ENCODE results near the gene ACAA2.
"Not testable (repeated sequence)": the region's sequence is repeated elsewhere in the genome, so short reads cannot be mapped to it uniquely, and the experiment has no call there.

ACAA2 gene

DNA sequence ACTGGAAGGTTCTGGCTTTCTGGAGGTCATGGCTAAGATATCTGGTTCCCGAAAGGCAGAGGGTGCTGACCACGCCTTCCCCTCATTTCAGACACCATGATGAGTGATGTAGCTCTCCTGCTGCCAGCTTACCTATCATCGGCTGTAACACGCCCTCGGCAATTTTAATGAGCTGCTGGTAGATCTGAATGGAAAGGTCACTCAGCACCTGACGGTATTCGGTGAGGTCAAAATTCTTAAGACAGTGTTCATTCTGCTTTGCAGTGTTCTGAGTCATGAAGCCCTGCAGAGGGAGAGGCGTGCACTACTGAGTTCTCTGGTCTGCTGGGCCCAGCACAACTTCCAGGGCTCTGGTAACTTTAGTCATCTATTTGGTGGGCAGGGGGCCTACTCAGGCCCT is 25.7 kb upstream of the ACAA2 start:
- no peak for ATAC-seq
- TF ChIP-seq OSR1 (CRISPR knock-in tag; IDR thresholded peaks at IDR 0.05) (no peak), SNAI2 (CRISPR knock-in tag; IDR thresholded peaks at IDR 0.05) (no peak), GLIS3 (CRISPR knock-in tag; IDR thresholded peaks at IDR 0.05) (no peak), ESRRG (CRISPR knock-in tag; IDR thresholded peaks at IDR 0.05) (no peak)

DNA sequence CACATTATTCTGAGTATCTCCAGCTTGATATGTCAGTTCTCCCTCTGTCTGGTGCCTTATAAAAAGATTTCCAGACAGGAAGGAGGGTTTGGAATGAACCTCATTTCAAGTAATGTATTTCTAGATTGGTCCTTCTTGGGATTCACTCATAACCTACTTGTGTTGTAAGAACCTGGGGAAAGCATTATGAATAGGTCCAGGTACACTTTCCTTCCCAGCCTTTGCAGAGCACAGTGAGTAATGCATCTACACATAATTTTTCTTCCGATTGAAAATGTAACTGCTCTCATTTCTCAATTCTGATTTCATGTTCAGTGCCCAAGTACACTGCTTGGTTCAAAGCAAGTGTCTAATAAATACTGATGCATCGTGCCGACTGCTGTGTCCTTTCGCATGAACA is 25.0 kb upstream of the ACAA2 start:
- TF ChIP-seq, protein P1, sequence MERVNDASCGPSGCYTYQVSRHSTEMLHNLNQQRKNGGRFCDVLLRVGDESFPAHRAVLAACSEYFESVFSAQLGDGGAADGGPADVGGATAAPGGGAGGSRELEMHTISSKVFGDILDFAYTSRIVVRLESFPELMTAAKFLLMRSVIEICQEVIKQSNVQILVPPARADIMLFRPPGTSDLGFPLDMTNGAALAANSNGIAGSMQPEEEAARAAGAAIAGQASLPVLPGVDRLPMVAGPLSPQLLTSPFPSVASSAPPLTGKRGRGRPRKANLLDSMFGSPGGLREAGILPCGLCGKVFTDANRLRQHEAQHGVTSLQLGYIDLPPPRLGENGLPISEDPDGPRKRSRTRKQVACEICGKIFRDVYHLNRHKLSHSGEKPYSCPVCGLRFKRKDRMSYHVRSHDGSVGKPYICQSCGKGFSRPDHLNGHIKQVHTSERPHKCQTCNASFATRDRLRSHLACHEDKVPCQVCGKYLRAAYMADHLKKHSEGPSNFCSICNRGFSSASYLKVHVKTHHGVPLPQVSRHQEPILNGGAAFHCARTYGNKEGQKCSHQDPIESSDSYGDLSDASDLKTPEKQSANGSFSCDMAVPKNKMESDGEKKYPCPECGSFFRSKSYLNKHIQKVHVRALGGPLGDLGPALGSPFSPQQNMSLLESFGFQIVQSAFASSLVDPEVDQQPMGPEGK (CRISPR knock-in tag; IDR thresholded peaks at IDR 0.05; ENCODE audit: borderline replicate concordance) = no peak
- TF ChIP-seq PPARA (CRISPR knock-in tag; IDR thresholded peaks at IDR 0.05; ENCODE audit: borderline replicate concordance) (no peak), CSDC2 (CRISPR knock-in tag; IDR thresholded peaks at IDR 0.05) (no peak), BACH2 (CRISPR knock-in tag; IDR thresholded peaks at IDR 0.05; ENCODE audit: borderline replicate concordance) (no peak), RARB (CRISPR knock-in tag; IDR thresholded peaks at IDR 0.05) (no peak), ZC3H10 (CRISPR knock-in tag; IDR thresholded peaks at IDR 0.05) (no peak), ZNF8 (CRISPR knock-in tag; IDR thresholded peaks at IDR 0.05) (no peak), ZFP3 (CRISPR knock-in tag; IDR thresholded peaks at IDR 0.05) (no peak), ESRRG (CRISPR knock-in tag; IDR thresholded peaks at IDR 0.05) (no peak)
- TF ChIP-seq, protein P2, sequence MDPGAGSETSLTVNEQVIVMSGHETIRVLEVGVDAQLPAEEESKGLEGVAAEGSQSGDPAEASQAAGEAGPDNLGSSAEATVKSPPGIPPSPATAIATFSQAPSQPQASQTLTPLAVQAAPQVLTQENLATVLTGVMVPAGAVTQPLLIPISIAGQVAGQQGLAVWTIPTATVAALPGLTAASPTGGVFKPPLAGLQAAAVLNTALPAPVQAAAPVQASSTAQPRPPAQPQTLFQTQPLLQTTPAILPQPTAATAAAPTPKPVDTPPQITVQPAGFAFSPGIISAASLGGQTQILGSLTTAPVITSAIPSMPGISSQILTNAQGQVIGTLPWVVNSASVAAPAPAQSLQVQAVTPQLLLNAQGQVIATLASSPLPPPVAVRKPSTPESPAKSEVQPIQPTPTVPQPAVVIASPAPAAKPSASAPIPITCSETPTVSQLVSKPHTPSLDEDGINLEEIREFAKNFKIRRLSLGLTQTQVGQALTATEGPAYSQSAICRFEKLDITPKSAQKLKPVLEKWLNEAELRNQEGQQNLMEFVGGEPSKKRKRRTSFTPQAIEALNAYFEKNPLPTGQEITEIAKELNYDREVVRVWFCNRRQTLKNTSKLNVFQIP (CRISPR knock-in tag; IDR thresholded peaks at IDR 0.05; ENCODE audit: borderline replicate concordance, low read depth) = no peak
- ATAC-seq = no peak

DNA sequence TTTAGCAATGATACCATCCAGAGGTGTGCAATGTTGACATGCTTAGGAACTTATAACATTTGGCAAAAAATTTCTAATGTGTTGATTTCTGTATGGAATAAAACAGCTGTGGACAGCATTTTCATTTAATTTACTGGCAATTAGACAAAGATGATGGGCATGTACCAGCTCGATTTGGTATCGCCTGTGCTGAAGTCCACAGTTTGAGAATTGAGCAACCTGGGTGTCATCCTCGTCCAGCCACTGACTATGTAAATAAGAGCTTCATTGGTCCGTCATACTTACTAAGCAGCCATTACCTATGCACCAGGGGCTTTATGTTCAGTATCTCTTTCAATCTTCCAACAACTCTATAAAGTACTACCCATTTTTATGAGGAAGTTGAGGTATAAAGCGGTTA is 24.6 kb upstream of the ACAA2 start:
- no peak for ATAC-seq
- TF ChIP-seq BACH2 (CRISPR knock-in tag; IDR thresholded peaks at IDR 0.05; ENCODE audit: borderline replicate concordance) = no peak
- no peak for TF ChIP-seq ARNTL (CRISPR knock-in tag; IDR thresholded peaks at IDR 0.05; ENCODE audit: borderline replicate concordance, low read depth)
- no peak for TF ChIP-seq SNAI2 (CRISPR knock-in tag; IDR thresholded peaks at IDR 0.05)
- TF ChIP-seq ESRRG (CRISPR knock-in tag; IDR thresholded peaks at IDR 0.05) = no peak
- TF ChIP-seq ZFP3 (CRISPR knock-in tag; IDR thresholded peaks at IDR 0.05) = no peak
- no peak for TF ChIP-seq CSDC2 (CRISPR knock-in tag; IDR thresholded peaks at IDR 0.05)
- TF ChIP-seq ISL1 (CRISPR knock-in tag; IDR thresholded peaks at IDR 0.05) = no peak
- no peak for TF ChIP-seq ZFP30 (CRISPR knock-in tag; IDR thresholded peaks at IDR 0.05)

DNA sequence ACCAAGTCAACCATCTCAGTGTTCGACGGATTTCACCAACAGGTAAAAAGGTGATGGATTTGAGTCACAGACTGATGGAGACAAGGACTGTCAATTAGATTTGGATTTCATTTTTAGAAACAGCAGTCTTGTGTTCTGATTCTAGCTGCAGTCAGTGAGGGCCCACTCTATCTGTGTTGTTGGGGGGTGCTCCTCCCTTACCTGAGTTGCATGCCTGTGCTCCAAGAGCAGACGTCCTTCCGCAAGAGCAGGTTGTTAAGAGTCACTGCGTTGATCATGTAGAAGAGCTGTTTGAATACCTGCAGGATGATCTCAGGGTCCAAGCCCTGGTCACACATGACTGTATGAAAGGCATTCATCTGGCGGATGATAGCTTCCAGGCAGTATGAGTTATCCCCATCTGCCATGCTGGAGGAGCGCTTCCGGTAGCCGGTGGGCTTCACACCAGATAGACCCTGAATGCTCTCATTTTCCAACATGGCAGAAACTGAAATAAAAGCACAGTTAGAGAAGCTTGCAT is 24.0 kb upstream of the ACAA2 start:
- not testable (repeated sequence) for ATAC-seq

DNA sequence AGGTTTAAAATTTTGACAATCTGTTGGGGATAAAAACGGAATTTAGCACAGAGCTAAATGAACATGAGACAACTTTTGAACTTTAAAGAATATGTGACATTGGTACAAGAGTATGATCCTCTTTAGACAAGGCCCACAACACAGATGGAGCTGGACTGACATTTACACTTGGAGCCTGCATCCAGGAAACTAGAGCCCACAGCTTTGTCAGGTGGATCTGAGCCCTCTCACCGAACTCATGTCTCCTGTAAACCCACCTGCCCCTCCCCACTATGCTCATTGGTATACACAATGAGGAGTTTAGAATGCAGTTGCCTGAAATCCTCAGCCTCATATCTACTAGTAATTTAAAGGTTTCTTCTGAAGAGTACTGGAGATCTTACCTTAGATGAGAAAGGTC is 22.1 kb upstream of the ACAA2 start:
- ATAC-seq = no peak
- TF ChIP-seq ZNF8 (CRISPR knock-in tag; IDR thresholded peaks at IDR 0.05) (no peak), ZFP30 (CRISPR knock-in tag; IDR thresholded peaks at IDR 0.05) (no peak), PPARA (CRISPR knock-in tag; IDR thresholded peaks at IDR 0.05; ENCODE audit: borderline replicate concordance) (no peak), ZNF565 (CRISPR knock-in tag; conservative IDR thresholded peaks at IDR 0.05; ENCODE audit: low read depth) (no peak), ZC3H10 (CRISPR knock-in tag; IDR thresholded peaks at IDR 0.05) (no peak), TCF4 (CRISPR knock-in tag; IDR thresholded peaks at IDR 0.05; ENCODE audit: borderline replicate concordance) (no peak), CSDC2 (CRISPR knock-in tag; IDR thresholded peaks at IDR 0.05) (no peak), RARB (CRISPR knock-in tag; IDR thresholded peaks at IDR 0.05) (no peak), ISL1 (CRISPR knock-in tag; IDR thresholded peaks at IDR 0.05) (no peak), SNAI2 (CRISPR knock-in tag; IDR thresholded peaks at IDR 0.05) (no peak), TOX (CRISPR knock-in tag; IDR thresholded peaks at IDR 0.05; ENCODE audit: borderline replicate concordance) (no peak), GLIS3 (CRISPR knock-in tag; IDR thresholded peaks at IDR 0.05) (no peak)
- TF ChIP-seq, protein P3, sequence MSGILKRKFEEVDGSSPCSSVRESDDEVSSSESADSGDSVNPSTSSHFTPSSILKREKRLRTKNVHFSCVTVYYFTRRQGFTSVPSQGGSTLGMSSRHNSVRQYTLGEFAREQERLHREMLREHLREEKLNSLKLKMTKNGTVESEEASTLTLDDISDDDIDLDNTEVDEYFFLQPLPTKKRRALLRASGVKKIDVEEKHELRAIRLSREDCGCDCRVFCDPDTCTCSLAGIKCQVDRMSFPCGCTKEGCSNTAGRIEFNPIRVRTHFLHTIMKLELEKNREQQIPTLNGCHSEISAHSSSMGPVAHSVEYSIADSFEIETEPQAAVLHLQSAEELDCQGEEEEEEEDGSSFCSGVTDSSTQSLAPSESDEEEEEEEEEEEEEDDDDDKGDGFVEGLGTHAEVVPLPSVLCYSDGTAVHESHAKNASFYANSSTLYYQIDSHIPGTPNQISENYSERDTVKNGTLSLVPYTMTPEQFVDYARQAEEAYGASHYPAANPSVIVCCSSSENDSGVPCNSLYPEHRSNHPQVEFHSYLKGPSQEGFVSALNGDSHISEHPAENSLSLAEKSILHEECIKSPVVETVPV (CRISPR knock-in tag; IDR thresholded peaks at IDR 0.05) = no peak
- TF ChIP-seq, protein P4, sequence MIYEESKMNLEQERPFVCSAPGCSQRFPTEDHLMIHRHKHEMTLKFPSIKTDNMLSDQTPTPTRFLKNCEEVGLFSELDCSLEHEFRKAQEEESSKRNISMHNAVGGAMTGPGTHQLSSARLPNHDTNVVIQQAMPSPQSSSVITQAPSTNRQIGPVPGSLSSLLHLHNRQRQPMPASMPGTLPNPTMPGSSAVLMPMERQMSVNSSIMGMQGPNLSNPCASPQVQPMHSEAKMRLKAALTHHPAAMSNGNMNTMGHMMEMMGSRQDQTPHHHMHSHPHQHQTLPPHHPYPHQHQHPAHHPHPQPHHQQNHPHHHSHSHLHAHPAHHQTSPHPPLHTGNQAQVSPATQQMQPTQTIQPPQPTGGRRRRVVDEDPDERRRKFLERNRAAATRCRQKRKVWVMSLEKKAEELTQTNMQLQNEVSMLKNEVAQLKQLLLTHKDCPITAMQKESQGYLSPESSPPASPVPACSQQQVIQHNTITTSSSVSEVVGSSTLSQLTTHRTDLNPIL (CRISPR knock-in tag; IDR thresholded peaks at IDR 0.05; ENCODE audit: low read depth) = no peak
- TF ChIP-seq, protein P1 (CRISPR knock-in tag; IDR thresholded peaks at IDR 0.05; ENCODE audit: borderline replicate concordance) = no peak
- TF ChIP-seq, protein P5, sequence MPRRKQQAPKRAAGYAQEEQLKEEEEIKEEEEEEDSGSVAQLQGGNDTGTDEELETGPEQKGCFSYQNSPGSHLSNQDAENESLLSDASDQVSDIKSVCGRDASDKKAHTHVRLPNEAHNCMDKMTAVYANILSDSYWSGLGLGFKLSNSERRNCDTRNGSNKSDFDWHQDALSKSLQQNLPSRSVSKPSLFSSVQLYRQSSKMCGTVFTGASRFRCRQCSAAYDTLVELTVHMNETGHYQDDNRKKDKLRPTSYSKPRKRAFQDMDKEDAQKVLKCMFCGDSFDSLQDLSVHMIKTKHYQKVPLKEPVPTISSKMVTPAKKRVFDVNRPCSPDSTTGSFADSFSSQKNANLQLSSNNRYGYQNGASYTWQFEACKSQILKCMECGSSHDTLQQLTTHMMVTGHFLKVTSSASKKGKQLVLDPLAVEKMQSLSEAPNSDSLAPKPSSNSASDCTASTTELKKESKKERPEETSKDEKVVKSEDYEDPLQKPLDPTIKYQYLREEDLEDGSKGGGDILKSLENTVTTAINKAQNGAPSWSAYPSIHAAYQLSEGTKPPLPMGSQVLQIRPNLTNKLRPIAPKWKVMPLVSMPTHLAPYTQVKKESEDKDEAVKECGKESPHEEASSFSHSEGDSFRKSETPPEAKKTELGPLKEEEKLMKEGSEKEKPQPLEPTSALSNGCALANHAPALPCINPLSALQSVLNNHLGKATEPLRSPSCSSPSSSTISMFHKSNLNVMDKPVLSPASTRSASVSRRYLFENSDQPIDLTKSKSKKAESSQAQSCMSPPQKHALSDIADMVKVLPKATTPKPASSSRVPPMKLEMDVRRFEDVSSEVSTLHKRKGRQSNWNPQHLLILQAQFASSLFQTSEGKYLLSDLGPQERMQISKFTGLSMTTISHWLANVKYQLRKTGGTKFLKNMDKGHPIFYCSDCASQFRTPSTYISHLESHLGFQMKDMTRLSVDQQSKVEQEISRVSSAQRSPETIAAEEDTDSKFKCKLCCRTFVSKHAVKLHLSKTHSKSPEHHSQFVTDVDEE (CRISPR knock-in tag; IDR thresholded peaks at IDR 0.05) = no peak
